Panc1 (cell line): ENCODE measurements around the gene CEP63.

Experiments
- CTCF ChIP-seq: fragments of 450-650 bp; IDR thresholded peaks from 2 replicates; pipeline ENCODE4 v1.5.1; 2017; ENCODE audit warnings: mild to moderate bottlenecking
- POLR2AphosphoS5 ChIP-seq: IDR thresholded peaks from 2 replicates; pipeline ENCODE4 v1.6.1; 2012; ENCODE audit warnings: mild to moderate bottlenecking, low read depth, low read length, moderate library complexity
- SIN3A ChIP-seq: IDR thresholded peaks from 2 replicates; pipeline ENCODE4 v1.6.1; 2012; ENCODE audit warnings: low read depth, mild to moderate bottlenecking, low read length, moderate library complexity, borderline replicate concordance; ENCODE audit not compliant: insufficient read depth
- TCF7L2 ChIP-seq: IDR thresholded peaks from 2 replicates; pipeline ENCODE4 v1.6.1; 2011; ENCODE audit warnings: mild to moderate bottlenecking, low read depth, low read length, inconsistent platforms
- TF ChIP-seq, protein P1 (sequence below), 2 experiments: IDR thresholded peaks; 2 replicates each; pipeline ENCODE4 v1.6.1; 2011 to 2012; ENCODE audit warnings: low read depth in 2 of 2, control low read depth in 1 of 2, low read length in 1 of 2, mild to moderate bottlenecking in 1 of 2, moderate library complexity in 1 of 2; ENCODE audit not compliant: insufficient read depth in 1 of 2

DNA sequence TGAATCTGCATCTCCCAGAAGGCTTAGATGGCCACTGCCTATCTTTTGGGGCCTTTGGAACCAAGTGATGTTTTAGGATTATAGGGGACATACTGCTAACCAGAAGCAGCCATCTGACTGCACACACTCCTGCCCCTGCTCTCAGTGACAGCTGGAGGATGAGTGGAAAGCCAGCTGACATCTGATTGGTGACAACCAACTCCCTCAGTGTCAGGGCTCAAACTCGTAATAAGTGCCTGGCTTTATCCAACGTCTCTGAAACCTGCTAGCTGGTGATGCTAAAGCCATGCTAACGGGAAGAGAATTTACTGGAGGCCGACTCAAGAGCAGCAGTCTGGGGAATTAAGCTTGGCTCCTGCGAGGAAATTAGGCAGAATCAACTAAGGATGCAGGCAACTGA, 129.9 kb downstream of the CEP63 start:
- TF ChIP-seq CTCF: no peak
- TF ChIP-seq SIN3A: no peak
- TF ChIP-seq, protein P1, sequence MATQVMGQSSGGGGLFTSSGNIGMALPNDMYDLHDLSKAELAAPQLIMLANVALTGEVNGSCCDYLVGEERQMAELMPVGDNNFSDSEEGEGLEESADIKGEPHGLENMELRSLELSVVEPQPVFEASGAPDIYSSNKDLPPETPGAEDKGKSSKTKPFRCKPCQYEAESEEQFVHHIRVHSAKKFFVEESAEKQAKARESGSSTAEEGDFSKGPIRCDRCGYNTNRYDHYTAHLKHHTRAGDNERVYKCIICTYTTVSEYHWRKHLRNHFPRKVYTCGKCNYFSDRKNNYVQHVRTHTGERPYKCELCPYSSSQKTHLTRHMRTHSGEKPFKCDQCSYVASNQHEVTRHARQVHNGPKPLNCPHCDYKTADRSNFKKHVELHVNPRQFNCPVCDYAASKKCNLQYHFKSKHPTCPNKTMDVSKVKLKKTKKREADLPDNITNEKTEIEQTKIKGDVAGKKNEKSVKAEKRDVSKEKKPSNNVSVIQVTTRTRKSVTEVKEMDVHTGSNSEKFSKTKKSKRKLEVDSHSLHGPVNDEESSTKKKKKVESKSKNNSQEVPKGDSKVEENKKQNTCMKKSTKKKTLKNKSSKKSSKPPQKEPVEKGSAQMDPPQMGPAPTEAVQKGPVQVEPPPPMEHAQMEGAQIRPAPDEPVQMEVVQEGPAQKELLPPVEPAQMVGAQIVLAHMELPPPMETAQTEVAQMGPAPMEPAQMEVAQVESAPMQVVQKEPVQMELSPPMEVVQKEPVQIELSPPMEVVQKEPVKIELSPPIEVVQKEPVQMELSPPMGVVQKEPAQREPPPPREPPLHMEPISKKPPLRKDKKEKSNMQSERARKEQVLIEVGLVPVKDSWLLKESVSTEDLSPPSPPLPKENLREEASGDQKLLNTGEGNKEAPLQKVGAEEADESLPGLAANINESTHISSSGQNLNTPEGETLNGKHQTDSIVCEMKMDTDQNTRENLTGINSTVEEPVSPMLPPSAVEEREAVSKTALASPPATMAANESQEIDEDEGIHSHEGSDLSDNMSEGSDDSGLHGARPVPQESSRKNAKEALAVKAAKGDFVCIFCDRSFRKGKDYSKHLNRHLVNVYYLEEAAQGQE (IDR thresholded peaks at IDR 0.05; ENCODE audit: insufficient read depth in 1 of 2, low read depth in 2 of 2, low read length in 1 of 2): no peak
- no peak for TF ChIP-seq POLR2AphosphoS5
- TF ChIP-seq TCF7L2: no peak
